ENCODE measurements around the gene TRPM2.
"Not testable (repeated sequence)": the region's sequence is repeated elsewhere in the genome, so short reads cannot be mapped to it uniquely, and the experiment has no call there.

TRPM2 gene

GRCh38 chr21:44463724-44464123, 110.3 kb downstream of the TRPM2 start:
- DNase-seq (ENCODE audit: low read depth), result no peak

- DNase-seq (ENCODE audit: low read depth), result no peak
Measured at GRCh38 chr21:44464351-44464750, 110.9 kb downstream of the TRPM2 start.

- DNase-seq (ENCODE audit: low read depth), result no peak
Measured at GRCh38 chr21:44466351-44466954, 113.0 kb downstream of the TRPM2 start.

GRCh38 chr21:44466996-44467858, 113.8 kb downstream of the TRPM2 start:
- DNase-seq (ENCODE audit: low read depth), result no peak

- DNase-seq (ENCODE audit: low read depth), result no peak
Measured at GRCh38 chr21:44467859-44468195, 114.4 kb downstream of the TRPM2 start.

- DNase-seq (ENCODE audit: low read depth), result no peak
Measured at GRCh38 chr21:44471341-44471740, 117.9 kb downstream of the TRPM2 start.

GRCh38 chr21:44471996-44472395, 118.6 kb downstream of the TRPM2 start:
- DNase-seq (ENCODE audit: low read depth), result no peak

GRCh38 chr21:44473915-44474555, 120.6 kb downstream of the TRPM2 start:
- DNase-seq (ENCODE audit: low read depth), result no peak

- DNase-seq (ENCODE audit: low read depth), result no peak
Measured at GRCh38 chr21:44475266-44475845, 121.9 kb downstream of the TRPM2 start.

GRCh38 chr21:44477131-44477530, 123.7 kb downstream of the TRPM2 start:
- no peak for DNase-seq (ENCODE audit: low read depth)

- DNase-seq (ENCODE audit: low read depth), result no peak
Measured at GRCh38 chr21:44477712-44478111, 124.3 kb downstream of the TRPM2 start.

GRCh38 chr21:44478124-44478800, 124.8 kb downstream of the TRPM2 start:
- DNase-seq (ENCODE audit: low read depth), result no peak

GRCh38 chr21:44478801-44479167, 125.4 kb downstream of the TRPM2 start:
- no peak for DNase-seq (ENCODE audit: low read depth)

- not testable (repeated sequence) for DNase-seq (ENCODE audit: low read depth)
Measured at GRCh38 chr21:44479556-44480199, 126.3 kb downstream of the TRPM2 start.

- no peak for DNase-seq (ENCODE audit: low read depth)
Measured at GRCh38 chr21:44480200-44481053, 127.0 kb downstream of the TRPM2 start.

- no peak for DNase-seq (ENCODE audit: low read depth)
Measured at GRCh38 chr21:44482581-44483287, 129.3 kb downstream of the TRPM2 start.

- DNase-seq (ENCODE audit: low read depth), result no peak
Measured at GRCh38 chr21:44483288-44484237, 130.1 kb downstream of the TRPM2 start.

- no peak for DNase-seq (ENCODE audit: low read depth)
Measured at GRCh38 chr21:44484498-44485253, 131.3 kb downstream of the TRPM2 start.

Measured in T-helper 22 cell (primary cell).